ENCODE data around the gene CHAD. TPM values are rescaled to one million over a fixed set of nuclear protein-coding genes. Genes with fewer than 3 reads are reported as not detected.
A peak's percentile ranks its signal among the peaks of the same experiment; 100 is the strongest.

CHAD gene
- total and polyA plus RNA-seq, 12 donors: 1.7 to 26.6 (median 7.0) TPM

- H3K4me1 ChIP-seq (replicated peaks in 1 of 2): peaks cover 22% of the 10 kb centered on the region in 2 donors
- H3K4me3 ChIP-seq: peak overlapping the region in 1 of 4 donors; percentile 28
- no peaks in the 10 kb centered on the region for H3K9me3 ChIP-seq (replicated peaks in 1 of 3)
- peak overlapping the region in 2 of 5 donors; percentile 60 to 73 for H3K27ac ChIP-seq
- no peaks in the 10 kb centered on the region for H3K27me3 ChIP-seq
- H3K36me3 ChIP-seq (replicated peaks in 1 of 2): peaks cover 0 to 23% of the 10 kb centered on the region in 2 donors
- DNase-seq: no peak
- intact Hi-C loops (cut with DNase I): no loop called here
- TF ChIP-seq CTCF (IDR thresholded peaks at IDR 0.05) (no peak), POLR2A (IDR thresholded peaks at IDR 0.05) (no peak)
- 28 to 45% (median 41%) methylated on average over 4 to 37 of the region's 37 CpGs; no CpG with 5 or more reads in 1 of the 4 donors for WGBS, 4 donors
Observed at GRCh38 chr17:50469208-50469605, 527 bp upstream of the CHAD start.

- H3K9me3 ChIP-seq (replicated peaks in 1 of 3): no peaks in the 10 kb centered on the region
- no peak overlapping the region for H3K27ac ChIP-seq
- intact Hi-C loops (cut with DNase I): no loop called here
- no peaks in the 10 kb centered on the region for H3K27me3 ChIP-seq
- H3K4me3 ChIP-seq: no peak overlapping the region
- H3K36me3 ChIP-seq (replicated peaks in 1 of 2): peaks cover 0 to 14% of the 10 kb centered on the region in 2 donors
- DNase-seq: no peak
- TF ChIP-seq POLR2A (IDR thresholded peaks at IDR 0.05) (no peak), CTCF (IDR thresholded peaks at IDR 0.05) (no peak)
- H3K4me1 ChIP-seq (replicated peaks in 1 of 2): peaks cover 22% of the 10 kb centered on the region in 2 donors
- 69 to 79% (median 78%) methylated on average over 3 to 13 of the region's 13 CpGs for WGBS, 4 donors
Observed at GRCh38 chr17:50467855-50468303, 801 bp downstream of the CHAD start.

- no peak for DNase-seq
- Histone ChIP-seq H3K9me3 (replicated peaks in 1 of 3) (no peaks in the 10 kb centered on the region), H3K4me3 (no peak overlapping the region), H3K27ac (no peak overlapping the region), H3K27me3 (no peaks in the 10 kb centered on the region), H3K36me3 (replicated peaks in 1 of 2) (peaks cover 0 to 17% of the 10 kb centered on the region in 2 donors), H3K4me1 (replicated peaks in 1 of 2) (peaks cover 22% of the 10 kb centered on the region in 2 donors)
- WGBS, 4 donors: 81 to 94% (median 91%) methylated on average over 4 to 7 of the region's 7 CpGs
- TF ChIP-seq POLR2A (IDR thresholded peaks at IDR 0.05): no peak
- TF ChIP-seq CTCF (IDR thresholded peaks at IDR 0.05): no peak
- intact Hi-C loops (cut with DNase I): no loop called here
Observed at GRCh38 chr17:50467114-50467854, 1.4 kb downstream of the CHAD start.

GRCh38 chr17:50466371-50467113 is 2.1 kb downstream of the CHAD start:
- TF ChIP-seq CTCF (IDR thresholded peaks at IDR 0.05) (no peak), POLR2A (IDR thresholded peaks at IDR 0.05) (no peak)
- H3K36me3 ChIP-seq (replicated peaks in 1 of 2): peaks cover 0 to 13% of the 10 kb centered on the region in 2 donors
- H3K27ac ChIP-seq: no peak overlapping the region
- 88 to 94% (median 91%) methylated on average over 9 of the region's 9 CpGs for WGBS, 4 donors
- H3K4me1 ChIP-seq (replicated peaks in 1 of 2): peaks cover 22% of the 10 kb centered on the region in 2 donors
- intact Hi-C loops (cut with DNase I): no loop called here
- no peaks in the 10 kb centered on the region for H3K9me3 ChIP-seq (replicated peaks in 1 of 3)
- no peaks in the 10 kb centered on the region for H3K27me3 ChIP-seq
- no peak overlapping the region for H3K4me3 ChIP-seq
- DNase-seq: no peak

Measured in adrenal gland (tissue), 12 donors.